Vagina (tissue), 2 donors: Measurements from ENCODE around the gene LDLRAD3. TPM values are rescaled to one million over a fixed set of nuclear protein-coding genes. Genes with fewer than 3 reads are reported as not detected.

Experiments used
- DNase-seq, 2 donors: peaks; one replicate each; pipeline ENCODE4 v3.0.0-alpha.2; 2017; ENCODE audit errors: extremely low spot score in 2 of 2
- H3K27ac ChIP-seq: fragments of 200-600 bp; sonication (generic); one replicate; pipeline ENCODE4 v1.5.1; 2019
- H3K27me3 ChIP-seq: fragments of 200-600 bp; sonication (generic); one replicate; pipeline ENCODE4 v1.5.1; 2019
- H3K36me3 ChIP-seq, 2 donors: fragments of 200-600 bp; sonication (generic); one replicate each; pipeline ENCODE4 v1.5.1; 2017 to 2019
- H3K4me1 ChIP-seq: fragments of 200-600 bp; sonication (generic); one replicate; pipeline ENCODE4 v1.5.1; 2019
- H3K4me3 ChIP-seq, 2 donors: fragments of 200-600 bp; sonication (generic); 1 replicate in 1 of 2; 2 replicates in 1 of 2; pipeline ENCODE4 v1.5.1; 2016 to 2019
- H3K9me3 ChIP-seq: fragments of 200-600 bp; sonication (generic); one replicate; pipeline ENCODE4 v1.5.1; 2019
- POLR2A ChIP-seq, 2 donors: fragments of 450-650 bp; IDR thresholded peaks; one replicate each; pipeline ENCODE4 v1.6.1; 2017; ENCODE audit warnings: antibody characterized with exemption in 2 of 2, mild to moderate bottlenecking in 2 of 2, moderate library complexity in 2 of 2
- POLR2AphosphoS5 ChIP-seq, 2 donors: sonication (generic); formaldehyde crosslinking; IDR thresholded peaks; one replicate each; pipeline ENCODE4 v1.9.0; 2017; ENCODE audit warnings: antibody characterized with exemption in 2 of 2, mild to moderate bottlenecking in 2 of 2, low read depth in 1 of 2; ENCODE audit not compliant: insufficient read depth in 1 of 2
- intact Hi-C: fragments of 100-400 bp; cut with DNase I; formaldehyde crosslinking; loops from one replicate; pipeline ENCODE4 v1.15.1; 2023
- total RNA-seq: library from RNA; depleted of rRNA; stranded (reverse); fragments of >200 nt; gene quantifications from one replicate; pipeline ENCODE4 v1.2.3, GENCODE V29; 2016
- TF ChIP-seq, protein P1 (sequence below), 3 experiments: fragments of 450-650 bp in 2 of 3; fragments of 200-600 bp in 1 of 3; sonication (generic) in 1 of 3; IDR thresholded peaks; one replicate each; pipeline ENCODE4 v1.5.1; 2017 to 2019; ENCODE audit warnings: antibody characterized with exemption in 3 of 3, mild to moderate bottlenecking in 2 of 3, moderate library complexity in 2 of 3

The LDLRAD3 gene
- total RNA-seq, 1 donor from 2014 or later = 34.4 TPM

DNA sequence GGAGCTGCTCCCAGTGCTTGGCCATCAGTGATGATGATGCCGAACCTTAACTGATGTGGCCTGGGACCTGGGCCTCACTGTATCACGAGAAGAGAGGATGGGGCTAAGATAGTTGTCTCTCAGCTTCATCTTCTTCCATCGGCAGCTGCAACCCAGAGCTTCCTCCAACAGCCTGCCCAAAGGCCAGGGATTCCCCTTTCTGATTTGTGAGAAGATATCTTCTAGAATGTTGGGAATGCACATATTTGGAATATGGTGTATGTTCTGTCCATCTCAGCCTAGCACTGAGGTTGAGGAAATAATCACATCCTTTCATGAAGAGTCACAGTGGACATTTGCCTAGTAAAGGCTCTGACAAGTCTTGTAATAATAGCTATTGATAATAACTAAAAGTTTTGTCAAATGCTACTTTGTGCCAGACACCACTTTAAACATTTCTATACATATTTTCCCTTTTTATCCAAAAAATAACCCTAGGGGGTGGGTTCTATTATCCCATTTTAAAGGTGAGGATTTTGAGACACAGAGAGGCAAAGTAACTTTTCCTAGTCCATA, 272.3 kb downstream of the LDLRAD3 start:
- no peak for DNase-seq
- intact Hi-C loops = no loop called here

DNA sequence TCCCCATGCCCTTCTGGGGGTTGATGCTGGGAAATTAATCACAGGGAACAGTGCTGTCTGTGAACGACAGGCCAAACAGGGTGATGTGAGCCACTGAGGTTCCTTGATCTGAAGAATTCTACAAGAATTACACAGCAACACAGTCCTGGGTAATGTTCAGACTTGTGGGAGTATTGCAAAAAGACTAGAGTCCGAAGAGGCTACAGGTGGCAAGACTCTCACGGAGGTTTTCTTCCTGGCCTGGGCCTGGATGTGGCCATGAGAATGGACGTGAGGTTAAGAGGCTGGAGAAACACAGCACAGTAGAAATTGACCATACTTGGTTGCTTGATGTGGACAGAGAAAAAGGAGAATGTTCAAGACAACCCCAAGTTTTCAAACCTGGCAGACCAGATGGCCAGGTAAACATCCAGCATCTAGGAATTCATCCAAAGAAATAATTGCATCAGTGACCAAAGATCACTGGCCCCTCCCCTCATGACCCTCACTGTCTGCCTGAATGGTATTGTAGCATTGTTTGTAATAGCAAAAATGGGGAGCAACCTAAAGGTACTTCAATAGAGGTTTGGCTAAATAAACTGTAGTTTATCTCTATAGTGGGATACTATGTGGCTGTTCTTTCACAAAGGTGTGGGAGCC, 274.5 kb downstream of the LDLRAD3 start:
- no peak for TF ChIP-seq POLR2A (IDR thresholded peaks at IDR 0.05)
- no peak for TF ChIP-seq POLR2AphosphoS5 (IDR thresholded peaks at IDR 0.05; ENCODE audit: insufficient read depth in 1 of 2, low read depth in 1 of 2)
- TF ChIP-seq, protein P1, sequence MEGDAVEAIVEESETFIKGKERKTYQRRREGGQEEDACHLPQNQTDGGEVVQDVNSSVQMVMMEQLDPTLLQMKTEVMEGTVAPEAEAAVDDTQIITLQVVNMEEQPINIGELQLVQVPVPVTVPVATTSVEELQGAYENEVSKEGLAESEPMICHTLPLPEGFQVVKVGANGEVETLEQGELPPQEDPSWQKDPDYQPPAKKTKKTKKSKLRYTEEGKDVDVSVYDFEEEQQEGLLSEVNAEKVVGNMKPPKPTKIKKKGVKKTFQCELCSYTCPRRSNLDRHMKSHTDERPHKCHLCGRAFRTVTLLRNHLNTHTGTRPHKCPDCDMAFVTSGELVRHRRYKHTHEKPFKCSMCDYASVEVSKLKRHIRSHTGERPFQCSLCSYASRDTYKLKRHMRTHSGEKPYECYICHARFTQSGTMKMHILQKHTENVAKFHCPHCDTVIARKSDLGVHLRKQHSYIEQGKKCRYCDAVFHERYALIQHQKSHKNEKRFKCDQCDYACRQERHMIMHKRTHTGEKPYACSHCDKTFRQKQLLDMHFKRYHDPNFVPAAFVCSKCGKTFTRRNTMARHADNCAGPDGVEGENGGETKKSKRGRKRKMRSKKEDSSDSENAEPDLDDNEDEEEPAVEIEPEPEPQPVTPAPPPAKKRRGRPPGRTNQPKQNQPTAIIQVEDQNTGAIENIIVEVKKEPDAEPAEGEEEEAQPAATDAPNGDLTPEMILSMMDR (IDR thresholded peaks at IDR 0.05) = no peak
- no peak overlapping the region for H3K27ac ChIP-seq
- intact Hi-C loops = no loop called here
- H3K27me3 ChIP-seq = no peaks in the 10 kb centered on the region
- H3K36me3 ChIP-seq = no peaks in the 10 kb centered on the region
- no peak overlapping the region for H3K4me3 ChIP-seq
- peaks cover 9% of the 10 kb centered on the region for H3K9me3 ChIP-seq
- no peak for DNase-seq
- peaks cover 18% of the 10 kb centered on the region for H3K4me1 ChIP-seq

More for the DNA sequence above, 272.3 kb downstream of the LDLRAD3 start:
- Histone ChIP-seq H3K36me3 (no peaks in the 10 kb centered on the region), H3K4me1 (peaks cover 18% of the 10 kb centered on the region), H3K9me3 (peaks cover 9% of the 10 kb centered on the region), H3K4me3 (no peak overlapping the region), H3K27ac (no peak overlapping the region), H3K27me3 (no peaks in the 10 kb centered on the region)
- TF ChIP-seq POLR2AphosphoS5 (IDR thresholded peaks at IDR 0.05; ENCODE audit: insufficient read depth in 1 of 2, low read depth in 1 of 2) (no peak), POLR2A (IDR thresholded peaks at IDR 0.05) (no peak)
- TF ChIP-seq, protein P1 (IDR thresholded peaks at IDR 0.05) = no peak

GRCh38 chr11:36219996-36220395, 276.1 kb downstream of the LDLRAD3 start:
- Histone ChIP-seq H3K36me3 (no peaks in the 10 kb centered on the region), H3K27me3 (no peaks in the 10 kb centered on the region), H3K4me3 (no peak overlapping the region), H3K4me1 (peaks cover 14% of the 10 kb centered on the region), H3K9me3 (peaks cover 9% of the 10 kb centered on the region), H3K27ac (no peak overlapping the region)
- no peak for DNase-seq
- intact Hi-C loops = no loop called here
- TF ChIP-seq, protein P1 (IDR thresholded peaks at IDR 0.05) = no peak
- no peak for TF ChIP-seq POLR2A (IDR thresholded peaks at IDR 0.05)
- TF ChIP-seq POLR2AphosphoS5 (IDR thresholded peaks at IDR 0.05; ENCODE audit: insufficient read depth in 1 of 2, low read depth in 1 of 2) = no peak

- H3K4me3 ChIP-seq = no peak overlapping the region
- no peak for DNase-seq
- H3K27ac ChIP-seq = no peak overlapping the region
- TF ChIP-seq POLR2A (IDR thresholded peaks at IDR 0.05) = no peak
- TF ChIP-seq, protein P1 (IDR thresholded peaks at IDR 0.05) = no peak
- TF ChIP-seq POLR2AphosphoS5 (IDR thresholded peaks at IDR 0.05; ENCODE audit: insufficient read depth in 1 of 2, low read depth in 1 of 2) = no peak
- intact Hi-C loops = no loop called here
- H3K9me3 ChIP-seq = peaks cover 9% of the 10 kb centered on the region
- H3K4me1 ChIP-seq = peaks cover 11% of the 10 kb centered on the region
- H3K36me3 ChIP-seq = no peaks in the 10 kb centered on the region
- H3K27me3 ChIP-seq = no peaks in the 10 kb centered on the region
Measured at GRCh38 chr11:36222831-36223635, 279.2 kb downstream of the LDLRAD3 start.
